Panc1 (cell line): ENCODE data around the gene KRT4. TPM values are rescaled to one million over a fixed set of nuclear protein-coding genes. Genes with fewer than 3 reads are reported as not detected.

Source experiments
- ATAC-seq: fragments of 200-7000 bp; cut with Tn5 transposase; 2 replicates; pipeline ENCODE4 v1.9.1; 2020; ENCODE audit warnings: mild to moderate bottlenecking, moderate library complexity
- BruUV-seq: library from RNA; stranded (reverse); fragments of 400-500 nt; replicated peaks from 2 replicates; lab custom pipeline; 2021; lab: Mats Ljungman, UMichigan
- CTCF ChIA-PET: fragments of 300-600 bp; sonication (Branson Sonifier 250); formaldehyde crosslinking; loops from one replicate; lab custom pipeline; 2022; ENCODE audit warnings: antibody characterized with exemption; lab: Charles Lee
- POLR2A ChIA-PET: fragments of 300-600 bp; sonication (Branson Sonifier 250); formaldehyde crosslinking; loops from one replicate; lab custom pipeline; 2022; ENCODE audit warnings: antibody characterized with exemption; lab: Charles Lee
- DNase-seq: peaks from one replicate; pipeline ENCODE4 v3.0.0-alpha.2; 2010; ENCODE audit warnings: low read depth, low spot score
- H3K27ac ChIP-seq: 2 replicates; pipeline ENCODE4 v1.5.1; 2011; ENCODE audit warnings: mild to moderate bottlenecking, low read length, inconsistent platforms
- H3K27me3 ChIP-seq: fragments of 200-500 bp; sonication (Bioruptor generic); 2 replicates; pipeline ENCODE4 v1.6.0; 2014; ENCODE audit warnings: low read length, inconsistent platforms; ENCODE audit not compliant: control insufficient read depth, insufficient read depth
- H3K36me3 ChIP-seq: fragments of 200-500 bp; sonication (Bioruptor generic); 2 replicates; pipeline ENCODE4 v1.5.1; 2014; ENCODE audit warnings: inconsistent platforms, mild to moderate bottlenecking, low read length, moderate library complexity; ENCODE audit not compliant: control insufficient read depth, insufficient read depth
- H3K4me1 ChIP-seq: 2 replicates; pipeline ENCODE4 v1.5.1; 2011; ENCODE audit warnings: inconsistent platforms, mild to moderate bottlenecking, low read length, moderate library complexity; ENCODE audit not compliant: control insufficient read depth, insufficient read depth
- H3K4me3 ChIP-seq, 2 experiments: 2 replicates each; pipeline ENCODE4 v1.5.1; 2011 to 2012; ENCODE audit warnings: low read depth in 2 of 2, low read length in 2 of 2, mild to moderate bottlenecking in 2 of 2, inconsistent platforms in 1 of 2, moderate library complexity in 1 of 2
- H3K9me3 ChIP-seq: fragments of 200-500 bp; sonication (Bioruptor generic); 2 replicates; pipeline ENCODE4 v1.5.1; 2014; ENCODE audit warnings: low read depth, mild to moderate bottlenecking, inconsistent platforms, low read length, moderate library complexity; ENCODE audit not compliant: control insufficient read depth, insufficient read depth
- POLR2AphosphoS5 ChIP-seq: IDR thresholded peaks from 2 replicates; pipeline ENCODE4 v1.6.1; 2012; ENCODE audit warnings: mild to moderate bottlenecking, low read depth, low read length, moderate library complexity
- REST ChIP-seq, 2 experiments: IDR thresholded peaks; 2 replicates each; pipeline ENCODE4 v1.6.1; 2011 to 2012; ENCODE audit warnings: low read depth in 2 of 2, control low read depth in 1 of 2, low read length in 1 of 2, mild to moderate bottlenecking in 1 of 2, moderate library complexity in 1 of 2; ENCODE audit not compliant: insufficient read depth in 1 of 2
- SIN3A ChIP-seq: IDR thresholded peaks from 2 replicates; pipeline ENCODE4 v1.6.1; 2012; ENCODE audit warnings: low read depth, mild to moderate bottlenecking, low read length, moderate library complexity, borderline replicate concordance; ENCODE audit not compliant: insufficient read depth
- TCF7L2 ChIP-seq: IDR thresholded peaks from 2 replicates; pipeline ENCODE4 v1.6.1; 2011; ENCODE audit warnings: mild to moderate bottlenecking, low read depth, low read length, inconsistent platforms
- in situ Hi-C: cut with HindIII; loops from 2 replicates; pipeline ENCODE4 v1.10.0; 2016; ENCODE audit warnings: low sequenced_read_pairs, low pct_unique_long_range_greater_than_20kb
- intact Hi-C: fragments of 100-400 bp; cut with micrococcal nuclease; formaldehyde crosslinking; loops from one replicate; pipeline ENCODE4 v1.10.0; 2022; ENCODE audit not compliant: unreplicated experiment
- total RNA-seq: library from RNA; stranded (reverse); gene quantifications from one replicate; pipeline ENCODE4 v1.2.1, GENCODE V29; 2021; ENCODE audit not compliant: unreplicated experiment
- TF ChIP-seq, protein P1 (sequence below): fragments of 450-650 bp; IDR thresholded peaks from 2 replicates; pipeline ENCODE4 v1.5.1; 2017; ENCODE audit warnings: mild to moderate bottlenecking

KRT4 gene
- total RNA-seq, 1 experiment from 2014 or later: 0.15 TPM

DNA sequence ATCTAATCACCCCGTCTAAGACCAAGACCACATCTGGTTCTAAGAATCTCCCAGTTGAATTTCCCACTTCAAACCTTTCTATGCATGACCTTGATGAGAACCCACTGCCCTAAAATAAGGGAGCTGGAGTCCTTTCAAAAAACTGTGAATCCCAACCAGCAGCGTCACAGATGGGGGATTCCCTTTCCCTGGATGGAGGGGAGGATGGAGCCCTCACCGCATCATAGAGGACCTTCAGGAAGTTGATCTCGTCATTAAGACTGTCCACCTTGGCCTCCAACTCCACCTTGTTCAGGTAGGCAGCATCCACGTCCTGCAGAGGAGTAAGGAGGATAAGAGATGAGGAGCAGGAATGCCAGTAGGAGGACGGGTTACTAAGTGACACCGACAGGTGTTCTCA, 4.8 kb downstream of the KRT4 start:
- CTCF ChIA-PET: no interaction called here
- H3K9me3 ChIP-seq: no peaks in the 10 kb centered on the region
- POLR2A ChIA-PET: no interaction called here

DNA sequence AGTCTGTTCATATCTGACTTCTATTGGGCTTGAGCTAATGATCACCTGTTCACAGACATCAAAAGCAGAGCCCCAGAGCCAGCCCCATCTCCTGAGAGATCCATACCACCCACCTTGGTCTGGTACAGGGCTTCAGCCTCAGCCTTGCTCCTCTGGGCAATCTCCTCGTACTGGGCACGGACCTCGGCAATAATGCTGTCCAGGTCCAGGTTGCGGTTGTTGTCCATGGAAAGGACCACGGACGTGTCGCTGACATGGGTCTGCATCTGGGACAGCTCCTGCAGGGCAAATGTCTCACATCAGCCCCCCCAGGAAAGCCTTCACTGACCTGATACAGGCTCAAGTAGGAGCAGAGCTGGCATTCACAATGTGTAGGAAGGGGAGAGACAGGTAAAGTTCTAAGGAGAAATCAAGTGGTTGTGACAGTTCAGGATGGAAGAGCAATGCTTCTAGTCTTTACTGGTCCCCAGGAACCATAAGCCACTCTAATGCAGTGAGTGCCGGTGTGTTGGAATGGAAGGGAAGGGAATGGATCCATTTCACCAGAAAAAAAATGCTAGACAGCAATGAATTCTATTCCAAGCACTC, 5.2 kb downstream of the KRT4 start:
- Histone ChIP-seq H3K4me1 (no peaks in the 10 kb centered on the region), H3K36me3 (no peaks in the 10 kb centered on the region), H3K27ac (no peak overlapping the region), H3K27me3 (peaks cover 6% of the 10 kb centered on the region; the same call in 1 of the 2 replicates), H3K9me3 (no peaks in the 10 kb centered on the region), H3K4me3 (no peak overlapping the region)
- POLR2A ChIA-PET: no interaction called here
- ATAC-seq: no peak
- DNase-seq: no peak
- intact Hi-C loops: no loop called here
- TF ChIP-seq REST (IDR thresholded peaks at IDR 0.05; ENCODE audit: insufficient read depth in 1 of 2, low read depth in 2 of 2, low read length in 1 of 2): no peak
- no peak for TF ChIP-seq POLR2AphosphoS5
- TF ChIP-seq SIN3A: no peak
- TF ChIP-seq TCF7L2: no peak
- TF ChIP-seq, protein P1, sequence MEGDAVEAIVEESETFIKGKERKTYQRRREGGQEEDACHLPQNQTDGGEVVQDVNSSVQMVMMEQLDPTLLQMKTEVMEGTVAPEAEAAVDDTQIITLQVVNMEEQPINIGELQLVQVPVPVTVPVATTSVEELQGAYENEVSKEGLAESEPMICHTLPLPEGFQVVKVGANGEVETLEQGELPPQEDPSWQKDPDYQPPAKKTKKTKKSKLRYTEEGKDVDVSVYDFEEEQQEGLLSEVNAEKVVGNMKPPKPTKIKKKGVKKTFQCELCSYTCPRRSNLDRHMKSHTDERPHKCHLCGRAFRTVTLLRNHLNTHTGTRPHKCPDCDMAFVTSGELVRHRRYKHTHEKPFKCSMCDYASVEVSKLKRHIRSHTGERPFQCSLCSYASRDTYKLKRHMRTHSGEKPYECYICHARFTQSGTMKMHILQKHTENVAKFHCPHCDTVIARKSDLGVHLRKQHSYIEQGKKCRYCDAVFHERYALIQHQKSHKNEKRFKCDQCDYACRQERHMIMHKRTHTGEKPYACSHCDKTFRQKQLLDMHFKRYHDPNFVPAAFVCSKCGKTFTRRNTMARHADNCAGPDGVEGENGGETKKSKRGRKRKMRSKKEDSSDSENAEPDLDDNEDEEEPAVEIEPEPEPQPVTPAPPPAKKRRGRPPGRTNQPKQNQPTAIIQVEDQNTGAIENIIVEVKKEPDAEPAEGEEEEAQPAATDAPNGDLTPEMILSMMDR: no peak
- in situ Hi-C loops: no loop called here
- CTCF ChIA-PET: no interaction called here
- BruUV-seq: no TSS peak

More for the DNA sequence above, 4.8 kb downstream of the KRT4 start:
- TF ChIP-seq SIN3A: no peak
- no peak for TF ChIP-seq TCF7L2
- no peak for TF ChIP-seq REST (IDR thresholded peaks at IDR 0.05; ENCODE audit: insufficient read depth in 1 of 2, low read depth in 2 of 2, low read length in 1 of 2)
- TF ChIP-seq, protein P1: no peak
- no peak for TF ChIP-seq POLR2AphosphoS5
- H3K27me3 ChIP-seq: peaks cover 6% of the 10 kb centered on the region; the same call in 1 of the 2 replicates
- no peaks in the 10 kb centered on the region for H3K36me3 ChIP-seq
- H3K4me3 ChIP-seq: no peak overlapping the region
- intact Hi-C loops (no loop called here), in situ Hi-C loops (no loop called here)
- H3K27ac ChIP-seq: no peak overlapping the region
- ATAC-seq (no peak), DNase-seq (no peak)
- BruUV-seq: no TSS peak
- H3K4me1 ChIP-seq: no peaks in the 10 kb centered on the region
